ENCODE measurements around the gene KRTAP22-2.

Gene KRTAP22-2

DNA sequence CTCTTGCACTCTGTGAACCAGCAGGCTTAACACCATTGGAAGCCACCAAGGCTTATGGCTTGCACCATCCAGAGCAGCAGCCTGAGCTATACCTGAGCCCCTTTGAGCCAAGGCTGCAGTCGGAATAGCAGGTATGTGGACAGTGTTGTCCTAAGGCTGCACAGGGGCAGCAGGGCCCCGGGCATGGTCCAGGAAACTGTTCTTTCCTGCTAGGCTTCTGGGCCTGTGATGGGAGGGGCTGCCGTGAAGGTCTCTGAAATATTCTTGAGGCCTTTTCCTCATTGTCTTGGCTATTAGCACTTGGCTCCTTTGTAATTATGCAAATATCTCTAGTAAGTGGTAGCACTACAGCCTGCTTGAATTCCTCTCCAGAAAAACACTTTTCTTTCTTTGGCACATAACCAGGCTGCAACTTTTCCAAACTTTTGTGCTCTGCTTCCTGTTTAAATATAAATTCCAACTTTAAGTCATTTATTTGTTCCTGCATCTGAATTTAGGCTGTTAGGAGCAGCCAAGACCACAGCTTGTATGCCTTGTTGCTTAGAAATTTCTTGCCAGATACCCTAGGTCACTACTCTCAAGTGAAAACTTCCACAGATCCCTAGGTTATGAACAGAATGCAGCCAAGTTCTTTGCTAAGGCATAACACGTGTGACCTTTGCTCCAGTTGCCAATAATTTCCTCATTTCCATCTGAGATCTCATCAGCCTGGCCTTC lies 35.4 kb upstream of the KRTAP22-2 start:
- TF ChIP-seq CREB1 (IDR thresholded peaks at IDR 0.05; ENCODE audit: low read depth) (no peak), EP300 (IDR thresholded peaks at IDR 0.05; ENCODE audit: borderline replicate concordance) (no peak), EGR1 (IDR thresholded peaks at IDR 0.05) (no peak), RAD21 (IDR thresholded peaks at IDR 0.05; ENCODE audit: low read depth) (no peak), CEBPB (IDR thresholded peaks at IDR 0.05) (no peak), NFIC (IDR thresholded peaks at IDR 0.05) (no peak), TEAD4 (IDR thresholded peaks at IDR 0.05) (no peak), TAF1 (IDR thresholded peaks at IDR 0.05; ENCODE audit: low read depth) (no peak), ZBTB7A (IDR thresholded peaks at IDR 0.05; ENCODE audit: low read depth) (no peak)

DNA sequence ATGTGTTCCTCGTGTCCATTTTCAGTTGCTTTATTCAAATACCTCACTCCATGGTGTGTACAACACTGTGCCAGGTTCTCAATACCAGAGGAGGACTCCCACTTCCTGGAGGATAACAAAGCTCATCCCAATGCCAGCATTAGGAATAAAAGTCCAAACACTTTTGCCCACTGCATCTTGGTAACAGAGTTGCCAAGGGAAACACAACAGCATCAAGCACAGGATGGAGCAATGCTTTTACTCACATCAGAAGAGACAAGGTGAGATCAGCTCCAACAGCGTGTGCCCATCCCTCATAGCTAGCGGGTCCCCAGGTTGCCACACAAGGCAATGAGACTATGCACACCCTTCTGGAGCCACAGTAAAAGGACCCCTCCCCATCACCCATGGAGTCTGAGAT lies 33.2 kb upstream of the KRTAP22-2 start:
- TF ChIP-seq RAD21 (IDR thresholded peaks at IDR 0.05; ENCODE audit: low read depth) = no peak
- no peak for TF ChIP-seq TAF1 (IDR thresholded peaks at IDR 0.05; ENCODE audit: low read depth)
- TF ChIP-seq CREB1 (IDR thresholded peaks at IDR 0.05; ENCODE audit: low read depth) = no peak
- no peak for TF ChIP-seq FOXM1 (IDR thresholded peaks at IDR 0.05; ENCODE audit: borderline replicate concordance, low read depth)
- TF ChIP-seq EGR1 (IDR thresholded peaks at IDR 0.05) = no peak
- no peak for TF ChIP-seq CEBPB (IDR thresholded peaks at IDR 0.05)
- TF ChIP-seq, protein P1, sequence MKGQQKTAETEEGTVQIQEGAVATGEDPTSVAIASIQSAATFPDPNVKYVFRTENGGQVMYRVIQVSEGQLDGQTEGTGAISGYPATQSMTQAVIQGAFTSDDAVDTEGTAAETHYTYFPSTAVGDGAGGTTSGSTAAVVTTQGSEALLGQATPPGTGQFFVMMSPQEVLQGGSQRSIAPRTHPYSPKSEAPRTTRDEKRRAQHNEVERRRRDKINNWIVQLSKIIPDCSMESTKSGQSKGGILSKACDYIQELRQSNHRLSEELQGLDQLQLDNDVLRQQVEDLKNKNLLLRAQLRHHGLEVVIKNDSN (IDR thresholded peaks at IDR 0.05) = no peak
- TF ChIP-seq TEAD4 (IDR thresholded peaks at IDR 0.05) = no peak
- TF ChIP-seq ZBTB7A (IDR thresholded peaks at IDR 0.05; ENCODE audit: low read depth) = no peak
- no peak for TF ChIP-seq EP300 (IDR thresholded peaks at IDR 0.05; ENCODE audit: borderline replicate concordance)
- no peak for TF ChIP-seq YY1 (IDR thresholded peaks at IDR 0.05; ENCODE audit: low read depth)
- TF ChIP-seq TCF12 (IDR thresholded peaks at IDR 0.05; ENCODE audit: low read depth) = no peak
- no peak for TF ChIP-seq MAX (IDR thresholded peaks at IDR 0.05)
- TF ChIP-seq REST (IDR thresholded peaks at IDR 0.05; ENCODE audit: low read depth) = no peak
- no peak for TF ChIP-seq NFIC (IDR thresholded peaks at IDR 0.05)

DNA sequence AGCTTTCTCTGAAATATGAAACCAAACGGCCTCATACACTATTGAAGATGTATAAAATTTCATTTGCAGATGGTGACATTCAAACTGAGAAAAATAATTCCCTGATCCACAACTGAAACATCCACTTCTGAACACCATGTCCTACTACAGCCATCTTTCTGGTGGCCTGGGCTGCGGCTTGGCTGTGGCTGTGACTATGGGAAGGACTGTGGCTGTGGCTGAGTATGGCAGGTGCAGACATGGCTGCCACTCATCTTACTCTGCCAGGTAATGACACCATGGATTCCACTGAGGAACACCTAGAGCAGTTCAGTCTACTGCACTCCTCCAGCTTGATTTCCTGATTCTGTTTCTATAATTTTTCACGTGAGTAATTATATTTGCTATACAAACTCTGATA lies 30.3 kb upstream of the KRTAP22-2 start, which contains the start of gene KRTAP20-4:
KRTAP20-4 (plus strand) TSS at position 106 of the 400 bp plus-strand sequence.
- TF ChIP-seq REST (IDR thresholded peaks at IDR 0.05; ENCODE audit: low read depth) = no peak
- no peak for TF ChIP-seq NFIC (IDR thresholded peaks at IDR 0.05)
- no peak for TF ChIP-seq TAF1 (IDR thresholded peaks at IDR 0.05; ENCODE audit: low read depth)
- no peak for TF ChIP-seq EP300 (IDR thresholded peaks at IDR 0.05; ENCODE audit: borderline replicate concordance)
- TF ChIP-seq MAX (IDR thresholded peaks at IDR 0.05) = no peak
- no peak for TF ChIP-seq CEBPB (IDR thresholded peaks at IDR 0.05)

- TF ChIP-seq TAF1 (IDR thresholded peaks at IDR 0.05; ENCODE audit: low read depth) = no peak
- TF ChIP-seq FOXM1 (IDR thresholded peaks at IDR 0.05; ENCODE audit: borderline replicate concordance, low read depth) = no peak
- no peak for TF ChIP-seq EP300 (IDR thresholded peaks at IDR 0.05; ENCODE audit: borderline replicate concordance)
Measured at GRCh38 chr21:30620080-30620479, 29.9 kb upstream of the KRTAP22-2 start.

GRCh38 chr21:30616125-30616524 lies 25.9 kb upstream of the KRTAP22-2 start, which contains the start of gene KRTAP20-1:
KRTAP20-1 (plus strand) TSS chr21:30616425; CDS start chr21:30616455, 30 bp downstream.
- TF ChIP-seq EP300 (IDR thresholded peaks at IDR 0.05; ENCODE audit: borderline replicate concordance) (no peak), NFIC (IDR thresholded peaks at IDR 0.05) (no peak), TAF1 (IDR thresholded peaks at IDR 0.05; ENCODE audit: low read depth) (no peak), CREB1 (IDR thresholded peaks at IDR 0.05; ENCODE audit: low read depth) (no peak), YY1 (IDR thresholded peaks at IDR 0.05; ENCODE audit: low read depth) (no peak), EGR1 (IDR thresholded peaks at IDR 0.05) (no peak), ZBTB7A (IDR thresholded peaks at IDR 0.05; ENCODE audit: low read depth) (no peak), REST (IDR thresholded peaks at IDR 0.05; ENCODE audit: low read depth) (no peak), TCF12 (IDR thresholded peaks at IDR 0.05; ENCODE audit: low read depth) (no peak), TEAD4 (IDR thresholded peaks at IDR 0.05) (no peak), MAX (IDR thresholded peaks at IDR 0.05) (no peak)
- TF ChIP-seq, protein P1 (IDR thresholded peaks at IDR 0.05) = no peak

Data from Ishikawa (cell line).